Thoracic aorta (tissue), 2 donors: Measurements from ENCODE around the gene PDGFD. TPM values are rescaled to one million over a fixed set of nuclear protein-coding genes. Genes with fewer than 3 reads are reported as not detected.

Experiments
- ATAC-seq: fragments of 150-250 bp; one replicate; pipeline ENCODE4 v1.8.0; 2017; ENCODE audit warnings: low read depth; ENCODE audit not compliant: insufficient number of reproducible peaks, low FRiP score
- DNase-seq: peaks from one replicate; pipeline ENCODE4 v3.0.0-alpha.2; 2020; ENCODE audit warnings: low spot score
- H3K27ac ChIP-seq, 2 donors: fragments of 200-600 bp; sonication (generic); 1 replicate in 1 of 2; 2 replicates in 1 of 2; pipeline ENCODE4 v1.5.1; 2016; ENCODE audit warnings: mild to moderate bottlenecking in 2 of 2, moderate library complexity in 2 of 2
- H3K27me3 ChIP-seq: fragments of 200-600 bp; sonication (generic); replicated peaks from 2 replicates; pipeline ENCODE4 v1.6.0; 2016; ENCODE audit warnings: mild to moderate bottlenecking; ENCODE audit not compliant: insufficient read depth
- H3K36me3 ChIP-seq: fragments of 200-600 bp; sonication (generic); one replicate; pipeline ENCODE4 v1.5.1; 2016
- H3K4me1 ChIP-seq, 2 donors: fragments of 200-600 bp; sonication (generic); 1 replicate in 1 of 2; 2 replicates in 1 of 2; pipeline versions ENCODE4 v1.5.1 to v1.6.0; 2016; ENCODE audit warnings: low read depth in 2 of 2, mild to moderate bottlenecking in 1 of 2; ENCODE audit not compliant: control insufficient read depth in 1 of 2
- H3K4me3 ChIP-seq: fragments of 200-600 bp; sonication (generic); 2 replicates; pipeline ENCODE4 v1.5.1; 2016; ENCODE audit warnings: mild to moderate bottlenecking
- H3K9me3 ChIP-seq: fragments of 200-600 bp; sonication (generic); 2 replicates; pipeline ENCODE4 v1.5.1; 2016
- CTCF ChIP-seq: fragments of 200-600 bp; sonication (generic); IDR thresholded peaks from one replicate; pipeline ENCODE4 v1.5.1; 2019; ENCODE audit warnings: antibody characterized with exemption
- total RNA-seq, 2 donors: library from RNA; depleted of rRNA; stranded (reverse); fragments of >200 nt; gene quantifications; one replicate each; pipeline versions ENCODE4 v1.1.0 to v1.2.3, GENCODE V29; 2016

The PDGFD gene
- 100 to 1,000 TPM; 135 to 152 TPM for total RNA-seq

- peak; percentile 61 for TF ChIP-seq CTCF
- H3K4me1 ChIP-seq, result peaks cover 0 to 7% of the 10 kb centered on the region in 2 donors
- ATAC-seq (peak; percentile 65), DNase-seq (peak; percentile 2)
- H3K9me3 ChIP-seq, result no peaks in the 10 kb centered on the region
- H3K27ac ChIP-seq, result peak within 1 kb of the TSS; percentile 42 to 74
- peak within 1 kb of the TSS; percentile 75 for H3K4me3 ChIP-seq
- no peaks in the 10 kb centered on the region for H3K36me3 ChIP-seq
- H3K27me3 ChIP-seq, result no peaks in the 10 kb centered on the region
Measured at GRCh38 chr11:104164028-104164520, at the start of gene PDGFD. TSS of gene PDGFD (minus strand) at chr11:104164147.

- Histone ChIP-seq H3K27me3 (no peaks in the 10 kb centered on the region), H3K9me3 (no peaks in the 10 kb centered on the region), H3K4me3 (no peak overlapping the region), H3K36me3 (no peaks in the 10 kb centered on the region), H3K4me1 (no peaks in the 10 kb centered on the region), H3K27ac (no peak overlapping the region)
- no peak for DNase-seq
- TF ChIP-seq CTCF, result no peak
- no peak for ATAC-seq
Measured at GRCh38 chr11:104206936-104207335, 43.0 kb upstream of the PDGFD start.

- Histone ChIP-seq H3K36me3 (no peaks in the 10 kb centered on the region), H3K27me3 (no peaks in the 10 kb centered on the region), H3K9me3 (no peaks in the 10 kb centered on the region), H3K27ac (no peak overlapping the region), H3K4me1 (no peaks in the 10 kb centered on the region), H3K4me3 (no peak overlapping the region)
- ATAC-seq, result no peak
- TF ChIP-seq CTCF, result no peak
- DNase-seq, result no peak
Measured at GRCh38 chr11:104205838-104206237, 41.9 kb upstream of the PDGFD start.

GRCh38 chr11:104200688-104201087, 36.7 kb upstream of the PDGFD start:
- no peak for TF ChIP-seq CTCF
- Histone ChIP-seq H3K9me3 (no peaks in the 10 kb centered on the region), H3K27me3 (no peaks in the 10 kb centered on the region), H3K4me1 (no peaks in the 10 kb centered on the region), H3K36me3 (no peaks in the 10 kb centered on the region), H3K4me3 (no peak overlapping the region), H3K27ac (no peak overlapping the region)
- ATAC-seq (no peak), DNase-seq (no peak)

GRCh38 chr11:104199053-104199452, 35.1 kb upstream of the PDGFD start:
- no peak overlapping the region for H3K27ac ChIP-seq
- no peaks in the 10 kb centered on the region for H3K36me3 ChIP-seq
- no peaks in the 10 kb centered on the region for H3K9me3 ChIP-seq
- H3K4me3 ChIP-seq, result no peak overlapping the region
- no peaks in the 10 kb centered on the region for H3K27me3 ChIP-seq
- DNase-seq, result no peak
- H3K4me1 ChIP-seq, result no peaks in the 10 kb centered on the region
- TF ChIP-seq CTCF, result no peak
- no peak for ATAC-seq
